D721Med (cell line): ENCODE results near the gene YWHAB.

ENCODE experiments used
- DNase-seq: peaks from one replicate; pipeline ENCODE4 v3.0.0; 2011; ENCODE audit warnings: low spot score; ENCODE audit not compliant: insufficient read length
- FAIRE-seq: peaks from 2 replicates; lab custom pipeline; 2011; peaks lifted over from hg19 to GRCh38; lab: Jason Lieb, UNC
- TF ChIP-seq, protein P1 (sequence below): IDR thresholded peaks from 2 replicates; pipeline ENCODE4 v1.5.1; 2012; ENCODE audit warnings: mild to moderate bottlenecking, control low read depth; ENCODE audit not compliant: insufficient read depth; ENCODE audit errors: missing control alignments

The YWHAB gene

DNA sequence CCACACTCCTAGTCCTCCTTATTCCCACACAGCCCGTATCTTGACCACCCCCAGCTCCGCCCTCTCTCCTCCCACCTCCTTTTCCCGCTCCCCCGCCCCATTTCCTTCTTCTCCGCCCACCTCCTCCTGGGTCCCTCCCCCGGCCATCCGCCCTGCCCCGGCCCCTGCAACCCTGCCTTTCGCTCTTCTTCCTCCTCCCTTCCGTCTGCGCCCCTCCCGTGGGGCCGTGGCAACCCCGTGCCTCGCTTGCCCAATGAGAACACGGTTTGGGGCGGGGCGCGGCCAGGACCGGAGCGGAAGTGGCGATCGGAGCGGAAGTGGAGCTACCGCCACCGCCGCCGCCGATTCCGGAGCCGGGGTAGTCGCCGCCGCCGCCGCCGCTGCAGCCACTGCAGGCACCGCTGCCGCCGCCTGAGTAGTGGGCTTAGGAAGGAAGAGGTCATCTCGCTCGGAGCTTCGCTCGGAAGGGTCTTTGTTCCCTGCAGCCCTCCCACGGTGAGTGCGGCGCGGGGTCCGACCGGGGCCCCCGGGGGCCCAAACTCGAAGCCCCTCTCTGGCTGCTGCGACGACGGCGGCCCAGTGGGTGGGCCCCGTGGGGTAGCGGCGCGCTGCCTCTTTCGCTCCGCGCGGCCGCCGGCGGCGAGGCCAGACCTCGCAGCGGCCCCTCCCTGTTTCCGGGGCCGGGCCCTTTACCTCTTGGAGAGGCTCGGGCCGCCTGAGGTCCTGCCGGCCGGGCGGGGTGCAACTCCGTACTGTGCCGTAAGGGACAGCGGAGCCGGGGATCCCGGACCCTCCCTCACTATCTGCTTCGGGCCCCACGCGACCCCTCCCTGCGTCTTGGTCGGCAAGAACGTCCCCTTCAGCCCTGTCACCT, at the start of gene YWHAB:
Gene YWHAB (plus strand): TSS at position 314 of the 874 bp plus-strand sequence. CDS start 15,829 bp downstream, outside the sequence.
- TF ChIP-seq, protein P1, sequence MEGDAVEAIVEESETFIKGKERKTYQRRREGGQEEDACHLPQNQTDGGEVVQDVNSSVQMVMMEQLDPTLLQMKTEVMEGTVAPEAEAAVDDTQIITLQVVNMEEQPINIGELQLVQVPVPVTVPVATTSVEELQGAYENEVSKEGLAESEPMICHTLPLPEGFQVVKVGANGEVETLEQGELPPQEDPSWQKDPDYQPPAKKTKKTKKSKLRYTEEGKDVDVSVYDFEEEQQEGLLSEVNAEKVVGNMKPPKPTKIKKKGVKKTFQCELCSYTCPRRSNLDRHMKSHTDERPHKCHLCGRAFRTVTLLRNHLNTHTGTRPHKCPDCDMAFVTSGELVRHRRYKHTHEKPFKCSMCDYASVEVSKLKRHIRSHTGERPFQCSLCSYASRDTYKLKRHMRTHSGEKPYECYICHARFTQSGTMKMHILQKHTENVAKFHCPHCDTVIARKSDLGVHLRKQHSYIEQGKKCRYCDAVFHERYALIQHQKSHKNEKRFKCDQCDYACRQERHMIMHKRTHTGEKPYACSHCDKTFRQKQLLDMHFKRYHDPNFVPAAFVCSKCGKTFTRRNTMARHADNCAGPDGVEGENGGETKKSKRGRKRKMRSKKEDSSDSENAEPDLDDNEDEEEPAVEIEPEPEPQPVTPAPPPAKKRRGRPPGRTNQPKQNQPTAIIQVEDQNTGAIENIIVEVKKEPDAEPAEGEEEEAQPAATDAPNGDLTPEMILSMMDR = no peak
- DNase-seq (peak; percentile 83), FAIRE-seq (no peak)

DNA sequence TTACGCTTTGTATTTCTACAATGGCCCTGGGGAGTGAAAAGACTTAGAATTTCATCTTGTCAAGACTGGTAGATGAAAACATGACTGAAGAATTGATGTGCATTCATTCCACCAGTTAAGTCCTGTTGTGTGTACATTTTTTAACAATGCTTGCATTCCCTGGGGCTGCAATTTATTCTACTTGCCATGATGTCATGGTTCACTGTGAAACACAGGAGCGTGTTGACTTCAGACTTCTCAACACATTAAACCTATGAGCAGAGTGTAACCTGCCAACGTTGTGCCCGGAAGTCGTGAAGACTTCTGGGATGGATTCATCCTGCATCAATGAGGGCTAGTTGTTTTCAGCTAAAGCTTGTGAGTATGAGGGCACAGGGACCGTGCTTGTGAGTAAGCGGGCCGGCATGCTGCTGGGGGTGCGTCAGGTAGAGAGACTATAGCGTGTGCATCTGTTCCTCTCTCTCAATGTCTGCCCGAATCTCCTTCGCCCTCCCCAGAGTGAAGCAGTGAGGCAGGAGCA, 48.8 kb upstream of the YWHAB start:
- DNase-seq = no peak
- TF ChIP-seq, protein P1 = no peak
- FAIRE-seq = no peak

- TF ChIP-seq, protein P1 = no peak
- FAIRE-seq = no peak
- no peak for DNase-seq
These were observed 47.6 kb upstream of the YWHAB start for GRCh38 chr20:44837946-44838345.

- TF ChIP-seq, protein P1 = no peak
- FAIRE-seq (no peak), DNase-seq (no peak)
These were observed 47.0 kb upstream of the YWHAB start for GRCh38 chr20:44838521-44838920.

DNA sequence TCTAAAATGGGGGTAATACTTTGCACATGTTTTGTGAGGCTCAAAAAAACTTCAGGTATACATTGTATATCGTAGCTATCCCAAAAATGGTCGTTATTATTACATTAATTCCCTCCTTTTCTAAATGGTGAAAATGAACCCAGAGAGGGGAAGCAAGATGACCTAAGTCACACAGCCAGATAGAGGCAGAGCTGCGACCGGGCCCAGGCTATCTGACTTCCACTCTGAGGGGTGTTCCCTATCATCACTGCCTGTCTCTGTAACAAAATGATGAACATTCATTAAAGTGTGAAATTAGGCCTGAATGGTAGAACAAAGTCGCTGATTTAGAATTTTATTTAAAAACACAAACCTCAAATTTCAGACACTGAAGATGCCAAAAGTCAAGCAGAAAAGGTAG, 46.0 kb upstream of the YWHAB start:
- TF ChIP-seq, protein P1 = no peak
- DNase-seq = no peak
- no peak for FAIRE-seq

- TF ChIP-seq, protein P1 = no peak
- no peak for FAIRE-seq
These were observed 44.7 kb upstream of the YWHAB start for GRCh38 chr20:44840826-44841225.

GRCh38 chr20:44841955-44842354, 43.5 kb upstream of the YWHAB start:
- DNase-seq (no peak), FAIRE-seq (no peak)
- TF ChIP-seq, protein P1 = no peak

More at GRCh38 chr20:44840826-44841225, 44.7 kb upstream of the YWHAB start:
- no peak for DNase-seq
